NCI-H187 treated with DMSO at 0.1 percent for 48 hours (cell line): ENCODE results near the gene TMEM43.
"Not testable (repeated sequence)": the region's sequence is repeated elsewhere in the genome, so short reads cannot be mapped to it uniquely, and the experiment has no call there.

Source experiments
- DNase-seq: peaks from one replicate; lab custom pipeline; 2025; lab: John Stamatoyannopoulos, UW

The TMEM43 gene, protein sequence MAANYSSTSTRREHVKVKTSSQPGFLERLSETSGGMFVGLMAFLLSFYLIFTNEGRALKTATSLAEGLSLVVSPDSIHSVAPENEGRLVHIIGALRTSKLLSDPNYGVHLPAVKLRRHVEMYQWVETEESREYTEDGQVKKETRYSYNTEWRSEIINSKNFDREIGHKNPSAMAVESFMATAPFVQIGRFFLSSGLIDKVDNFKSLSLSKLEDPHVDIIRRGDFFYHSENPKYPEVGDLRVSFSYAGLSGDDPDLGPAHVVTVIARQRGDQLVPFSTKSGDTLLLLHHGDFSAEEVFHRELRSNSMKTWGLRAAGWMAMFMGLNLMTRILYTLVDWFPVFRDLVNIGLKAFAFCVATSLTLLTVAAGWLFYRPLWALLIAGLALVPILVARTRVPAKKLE

GRCh38 chr3:14124615-14125192 lies at the start of gene TMEM43, which contains the start of gene CHCHD4:
Gene TMEM43, plus strand, starts transcription at chr3:14125052. Its CDS starts 142 bp downstream, at chr3:14125194.
Gene CHCHD4, minus strand, starts transcription at chr3:14124870. Its CDS starts 194 bp downstream, at chr3:14124676.
- peak; percentile 82 for DNase-seq

DNA sequence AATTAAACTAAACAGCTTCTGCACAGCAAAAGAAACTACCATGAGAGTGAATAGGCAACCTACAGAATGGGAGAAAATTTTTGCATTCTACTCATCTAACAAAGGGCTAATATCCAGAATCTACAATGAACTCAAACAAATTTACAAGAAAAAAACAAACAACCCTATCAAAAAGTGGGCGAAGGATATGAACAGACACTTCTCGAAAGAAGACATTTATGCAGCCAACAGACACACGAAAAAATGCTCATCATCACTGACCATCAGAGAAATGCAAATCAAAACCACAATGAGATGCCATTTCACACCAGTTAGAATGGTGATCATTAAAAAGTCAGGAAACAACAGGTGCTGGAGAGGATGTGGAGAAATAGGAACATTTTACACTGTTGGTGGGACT lies 49.6 kb upstream of the TMEM43 start:
- not testable (repeated sequence) for DNase-seq

DNA sequence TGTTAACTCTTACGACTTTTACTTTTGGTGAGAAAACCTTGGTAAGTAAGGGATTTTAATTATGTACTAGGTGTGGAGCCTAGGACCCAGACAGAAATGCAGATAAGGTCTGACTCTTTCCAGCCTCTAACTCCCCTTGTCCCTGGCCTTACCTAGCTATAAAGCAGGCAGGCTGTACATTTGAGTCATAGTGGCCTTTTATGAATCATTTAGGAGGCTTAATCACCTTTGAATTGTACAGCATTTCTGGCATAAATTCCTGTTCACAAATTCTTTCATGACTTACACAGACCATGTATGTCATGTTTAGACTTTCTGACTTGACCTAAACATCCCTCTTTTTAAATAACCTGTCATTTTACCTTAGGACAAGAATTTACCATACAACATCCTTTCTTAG lies 47.5 kb upstream of the TMEM43 start:
- no peak for DNase-seq

- DNase-seq = no peak
Measured at GRCh38 chr3:14082108-14082657, 42.7 kb upstream of the TMEM43 start.

DNA sequence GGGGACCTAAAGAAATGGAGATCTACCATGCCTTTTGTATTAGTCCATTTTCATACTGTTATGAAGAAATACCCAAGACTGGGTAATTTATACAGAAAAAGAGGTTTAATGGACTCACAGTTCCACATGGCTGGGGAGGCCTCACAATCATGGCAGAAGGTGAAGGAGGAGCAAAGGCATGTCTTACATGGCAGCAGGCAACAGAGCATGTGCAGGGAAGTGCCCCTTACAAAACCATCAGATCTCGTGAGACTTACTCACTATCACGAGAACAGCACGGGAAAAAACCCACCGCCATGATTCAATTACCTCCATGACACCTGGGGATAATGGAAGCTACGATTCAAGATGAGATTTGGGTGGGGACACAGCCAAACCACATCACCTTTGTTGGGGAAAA lies 37.4 kb upstream of the TMEM43 start:
- not testable (repeated sequence) for DNase-seq

GRCh38 chr3:14091959-14092358 lies 32.9 kb upstream of the TMEM43 start:
- DNase-seq = not testable (repeated sequence)

DNA sequence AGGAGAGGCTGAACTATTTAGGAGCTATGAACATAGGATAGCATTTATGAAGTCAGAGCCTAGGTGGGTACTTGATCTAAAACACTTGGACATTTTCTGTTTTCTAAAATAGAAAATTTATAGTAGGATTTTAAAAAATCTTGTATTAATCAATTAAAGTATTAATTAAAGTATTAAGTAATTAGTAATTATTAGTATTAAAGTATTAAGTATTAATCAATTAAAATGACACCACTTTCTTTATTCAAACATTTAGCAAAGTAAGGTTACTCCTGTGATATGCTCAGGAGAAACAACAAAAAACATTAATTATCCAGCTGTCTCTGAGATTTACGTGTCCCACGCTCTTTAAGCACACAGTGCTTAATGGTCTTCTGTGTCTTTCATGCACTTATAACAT lies 32.4 kb upstream of the TMEM43 start:
- no peak for DNase-seq

GRCh38 chr3:14093831-14094230 lies 31.0 kb upstream of the TMEM43 start:
- DNase-seq = no peak

DNA sequence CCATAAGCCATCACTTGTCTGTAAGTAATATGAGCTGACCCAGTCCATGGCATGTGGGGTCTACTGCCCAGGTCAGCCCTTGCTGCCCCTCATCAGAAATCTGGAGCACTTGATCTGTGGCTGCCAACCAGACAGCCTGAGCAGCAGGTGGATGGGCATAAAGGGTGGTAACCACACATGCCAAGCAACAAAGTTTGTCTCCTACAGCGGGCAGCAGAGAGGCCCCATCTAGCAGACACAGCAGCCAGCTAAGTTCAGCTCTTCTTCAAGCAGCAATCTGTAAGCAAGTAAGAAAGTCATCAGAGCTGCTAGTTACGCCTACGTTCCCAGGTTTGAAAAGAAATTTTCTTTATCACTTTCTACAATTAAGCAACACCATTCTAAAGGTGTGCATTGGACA lies 28.1 kb upstream of the TMEM43 start:
- no peak for DNase-seq

DNA sequence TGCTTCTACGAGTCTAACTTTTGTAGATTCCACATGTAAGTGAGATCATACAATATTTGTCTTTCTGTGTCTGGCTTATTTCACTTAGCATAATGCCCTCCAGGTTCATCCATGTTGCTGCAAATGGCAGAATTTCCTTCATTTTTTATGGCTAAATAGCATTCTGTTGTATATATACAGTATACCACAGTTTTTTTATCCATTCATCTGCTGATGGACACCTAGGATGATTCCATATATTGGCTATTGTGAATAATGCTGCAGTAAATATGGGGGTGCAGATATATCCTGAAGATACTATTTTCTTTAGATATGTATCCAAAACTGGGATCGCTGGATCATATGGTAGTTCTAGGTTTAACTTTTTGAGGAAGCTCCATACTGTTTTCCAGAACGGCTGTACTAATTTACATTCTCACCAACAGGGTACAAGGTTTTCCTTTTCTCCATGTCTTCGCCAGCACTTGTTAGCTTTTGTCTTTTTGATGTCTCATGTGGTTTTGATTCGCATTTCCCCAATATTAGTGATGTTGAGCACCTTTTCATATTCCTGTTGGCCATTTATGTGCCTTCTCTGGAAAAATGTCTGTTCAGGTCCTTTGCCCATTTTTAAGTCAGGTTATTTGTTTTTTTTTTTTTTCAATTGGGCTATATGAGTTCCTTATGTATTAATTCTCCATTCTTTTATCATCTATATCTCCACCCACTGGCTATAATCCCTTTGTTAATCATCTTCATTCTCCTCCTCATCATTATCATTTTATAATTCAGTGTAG lies 27.0 kb upstream of the TMEM43 start:
- DNase-seq = no peak

DNA sequence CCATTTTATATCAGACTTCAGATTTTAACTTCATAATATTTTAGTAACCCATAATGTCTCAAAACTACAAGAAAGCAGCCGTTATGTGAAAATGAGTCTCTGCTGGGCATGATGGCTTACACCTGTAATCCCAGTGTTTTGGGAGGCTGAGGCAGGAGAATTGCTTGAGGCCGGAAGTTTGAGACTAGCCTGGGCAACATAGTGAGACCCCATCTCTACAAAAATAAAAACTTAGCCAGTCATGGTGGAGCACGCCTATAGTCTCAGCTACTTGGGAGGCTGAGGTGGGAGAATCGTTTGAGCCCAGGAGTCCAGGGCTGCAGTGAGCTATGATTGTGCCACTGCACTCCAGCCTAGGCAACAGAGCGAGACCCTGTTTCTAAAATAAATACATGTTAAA lies 15.0 kb upstream of the TMEM43 start:
- DNase-seq = not testable (repeated sequence)

- no peak for DNase-seq
Measured at GRCh38 chr3:14110699-14111098, 14.2 kb upstream of the TMEM43 start.

DNA sequence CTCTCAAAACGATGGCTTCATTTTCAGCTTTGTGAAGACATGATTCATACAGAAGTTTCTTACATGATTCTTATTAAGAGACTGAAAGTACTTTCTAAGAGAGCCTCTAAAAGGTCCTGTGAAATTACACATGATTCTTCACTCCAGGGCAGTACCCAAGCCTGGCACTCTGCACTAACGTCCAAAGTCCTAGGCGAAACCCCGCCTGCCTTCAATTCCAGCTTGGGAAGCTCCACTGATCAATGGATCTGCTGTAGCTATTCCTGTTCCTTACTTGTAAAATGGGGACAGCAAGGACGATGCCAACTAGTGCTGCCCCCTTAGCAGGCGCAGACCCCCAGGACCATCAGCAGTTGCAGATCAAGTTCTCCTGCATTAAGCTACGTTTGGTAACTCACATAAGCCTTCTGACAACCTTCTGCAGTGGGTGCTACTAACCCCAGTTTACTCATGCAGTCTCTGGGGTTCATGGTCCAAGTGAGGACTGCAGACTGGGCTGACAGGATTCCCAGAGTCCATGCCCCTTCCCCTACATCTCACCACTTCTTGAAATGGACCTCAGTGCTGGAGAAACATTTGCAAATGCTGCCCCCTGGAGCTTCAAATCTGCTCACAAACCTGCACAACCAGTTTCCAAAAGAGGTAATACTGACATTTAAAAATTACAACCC lies 10.8 kb upstream of the TMEM43 start:
- no peak for DNase-seq

GRCh38 chr3:14117468-14118399 lies 7.1 kb upstream of the TMEM43 start:
- DNase-seq = no peak

DNA sequence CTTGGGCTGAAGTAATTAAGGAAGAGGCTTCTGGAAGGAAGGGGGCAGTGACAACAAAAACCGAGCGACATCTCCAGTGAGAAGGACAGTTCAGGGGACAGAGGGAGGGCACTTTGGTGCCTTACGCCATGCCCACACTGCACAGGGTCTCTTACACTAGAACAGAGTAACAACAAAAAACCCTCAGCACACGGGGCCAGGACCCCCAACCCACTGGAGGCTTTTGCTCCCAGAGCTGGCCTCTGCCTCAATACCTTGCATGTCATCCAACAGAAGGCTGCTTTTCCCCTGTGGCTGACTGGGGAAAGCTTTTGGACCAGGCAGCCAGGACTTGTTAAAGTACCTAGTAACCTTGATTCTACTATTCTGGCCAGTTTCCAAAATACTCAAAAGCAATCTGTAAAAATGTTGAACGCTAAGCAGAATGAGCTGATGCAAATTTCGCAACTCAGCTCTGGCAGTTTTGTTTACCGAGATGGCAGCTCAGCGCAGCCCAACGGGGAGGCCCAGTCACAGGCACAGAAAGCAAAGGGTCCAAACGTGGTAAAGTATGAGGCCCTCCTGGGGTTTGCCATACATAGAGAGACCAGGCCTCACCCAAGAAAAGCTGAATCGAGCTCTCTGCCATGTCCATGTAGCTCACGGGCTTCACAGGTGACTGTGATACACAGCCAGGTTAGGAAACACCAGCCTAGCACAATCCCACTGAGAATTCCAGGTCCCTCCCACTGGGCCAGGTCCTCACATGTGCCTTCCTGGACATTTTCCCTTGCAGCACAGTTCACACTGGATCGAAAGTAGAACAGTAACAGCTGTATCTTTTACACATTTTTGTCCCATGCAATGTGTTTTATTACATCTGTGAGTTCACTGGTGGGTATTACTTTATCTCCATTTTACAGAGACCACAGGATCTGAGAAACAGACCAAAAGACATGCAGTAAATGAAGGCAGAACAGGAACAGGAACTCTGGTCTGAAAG lies 6.2 kb upstream of the TMEM43 start:
- no peak for DNase-seq

DNA sequence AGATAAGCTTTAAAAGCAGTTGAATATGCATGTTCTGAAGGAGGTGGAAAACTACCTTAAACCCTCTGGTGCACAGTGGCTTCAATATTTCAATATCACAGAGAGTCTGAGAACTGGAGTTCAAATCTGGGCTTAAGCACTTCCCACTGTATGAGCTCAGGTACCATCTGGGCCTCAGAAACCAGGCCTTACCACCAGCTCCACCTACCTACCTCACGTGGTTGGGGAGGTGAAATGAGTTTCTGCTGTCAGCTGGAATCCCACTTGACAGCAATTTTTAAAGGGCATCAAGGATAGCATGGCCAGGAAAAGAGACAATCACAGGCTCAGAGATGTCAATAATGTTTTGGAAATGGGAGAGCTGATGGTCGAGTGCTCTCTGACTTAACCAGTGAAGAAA lies 5.2 kb upstream of the TMEM43 start:
- no peak for DNase-seq

DNA sequence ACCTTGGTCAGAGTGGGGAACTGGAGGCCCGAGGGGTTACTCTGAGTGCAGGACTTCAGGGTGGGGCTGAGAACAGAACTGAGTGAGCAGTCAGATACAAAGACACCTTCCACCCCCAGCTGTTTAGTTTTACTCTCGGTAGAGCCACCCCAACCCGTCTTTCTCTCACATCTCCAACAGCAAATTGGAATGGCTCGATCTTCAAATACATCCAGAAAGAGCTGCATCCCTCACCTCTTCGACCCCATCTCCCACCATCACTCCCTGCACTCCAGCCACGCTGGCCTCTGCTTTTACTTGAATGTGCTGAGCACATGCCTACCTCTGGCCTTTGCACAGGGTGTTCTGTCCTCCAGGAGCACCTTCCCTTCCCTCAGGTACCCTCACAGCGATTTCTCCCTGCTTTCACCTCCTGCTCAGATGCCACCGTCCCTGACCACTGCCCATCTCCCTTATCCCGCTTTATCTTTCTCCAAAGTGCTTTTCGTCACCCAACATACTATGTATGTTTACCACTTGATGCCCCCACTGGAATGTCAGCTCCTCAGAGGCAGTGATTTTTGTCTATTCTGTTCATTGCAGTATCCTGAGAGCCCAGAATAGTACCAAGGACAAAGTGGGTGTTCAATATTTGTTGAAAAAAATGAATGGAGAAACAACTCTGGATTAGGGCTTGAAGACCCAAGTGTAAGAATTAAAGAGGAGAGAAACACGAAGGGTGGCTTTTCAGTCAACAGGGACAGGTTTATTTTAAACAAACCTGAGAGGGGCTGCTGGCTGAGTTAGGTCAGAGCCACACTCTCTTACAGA lies 4.5 kb upstream of the TMEM43 start:
- DNase-seq = no peak

DNA sequence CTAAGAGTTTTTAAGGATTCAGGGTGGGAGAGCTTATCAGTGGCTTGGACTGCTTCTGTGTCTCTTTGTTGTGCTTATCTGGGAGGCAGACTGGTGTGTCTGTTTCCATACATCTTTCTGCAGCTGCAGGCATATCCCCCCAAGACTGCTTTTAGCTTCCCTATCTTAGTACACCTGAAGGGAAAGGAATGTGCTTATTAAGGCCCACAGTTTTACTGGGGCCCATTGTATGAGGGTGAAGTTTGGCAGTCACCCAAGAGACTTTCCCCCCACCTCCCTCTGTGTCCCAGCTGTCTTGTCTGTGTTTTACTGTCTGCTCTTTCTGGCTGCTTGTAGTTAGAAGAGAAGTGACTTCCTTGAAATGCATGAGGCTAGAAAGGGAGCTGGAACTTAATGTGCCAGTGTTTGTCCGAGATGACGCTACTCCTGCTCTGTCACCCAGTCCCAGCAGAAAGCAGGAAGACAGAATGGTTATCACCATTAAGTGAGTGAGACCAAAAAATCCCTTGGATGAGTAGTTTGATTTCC lies 3.9 kb upstream of the TMEM43 start:
- not testable (repeated sequence) for DNase-seq
